Naive thymus-derived CD8-positive, alpha-beta T cell (primary cell): Measurements from ENCODE around the gene SPIB. TPM values are rescaled to one million over a fixed set of nuclear protein-coding genes. Genes with fewer than 3 reads are reported as not detected.

Experiments
- ATAC-seq, 2 donors: fragments of 150-1000 bp; cut with Tn5 transposase in 1 of 2; sonication (Bioruptor Pico), chemical (Tn5 transposase) in 1 of 2; 1 replicate in 1 of 2; 2 replicates in 1 of 2; pipeline ENCODE4 v1.10.0; 2021; ENCODE audit warnings: mild to moderate bottlenecking in 2 of 2, moderate library complexity in 2 of 2
- POLR2A ChIA-PET: fragments of 350-600 bp; sonication (Branson Sonifier 250); formaldehyde crosslinking; loops from one replicate; lab custom pipeline; 2021; ENCODE audit warnings: antibody characterized with exemption; lab: Charles Lee
- DNase-seq, 10 donors: peaks; one replicate each; pipeline versions ENCODE4 v3.0.0 to v3.0.0-alpha.2; 2020 to 2022
- H3K27ac Mint-ChIP-seq, 10 donors: one replicate each; pipeline ENCODE4 v1.8.0; 2020 to 2022; ENCODE audit warnings: mild to moderate bottlenecking in 10 of 10, mixed read lengths in 10 of 10, moderate library complexity in 4 of 10, inconsistent platforms in 1 of 10
- H3K27me3 Mint-ChIP-seq, 5 donors: one replicate each; pipeline ENCODE4 v1.8.0; 2021 to 2022; ENCODE audit warnings: mixed read lengths in 5 of 5
- H3K36me3 Mint-ChIP-seq, 3 donors: one replicate each; pipeline ENCODE4 v1.8.0; 2020 to 2022; ENCODE audit warnings: mixed read lengths in 3 of 3, mild to moderate bottlenecking in 2 of 3, inconsistent platforms in 1 of 3
- H3K4me1 Mint-ChIP-seq, 4 donors: one replicate each; pipeline ENCODE4 v1.8.0; 2021 to 2022; ENCODE audit warnings: mixed read lengths in 4 of 4
- H3K4me3 Mint-ChIP-seq, 10 donors: one replicate each; pipeline ENCODE4 v1.8.0; 2020 to 2022; ENCODE audit warnings: mild to moderate bottlenecking in 10 of 10, mixed read lengths in 10 of 10, moderate library complexity in 6 of 10, inconsistent platforms in 1 of 10
- H3K9me3 Mint-ChIP-seq, 9 donors: one replicate each; pipeline ENCODE4 v1.8.0; 2020 to 2022; ENCODE audit warnings: mixed read lengths in 9 of 9, mild to moderate bottlenecking in 3 of 9, inconsistent platforms in 1 of 9, moderate library complexity in 1 of 9
- polyA plus RNA-seq, 3 donors: library from polyadenylated mRNA; unstranded; fragments of 300-500 nt; fragmentation: Illumina TruSeq; gene quantifications; one replicate each; pipeline ENCODE4 v1.2.3, GENCODE V29; 2021
- total RNA-seq, 8 experiments: library from RNA in 2 of 8; stranded (reverse) in 2 of 8; gene quantifications; one replicate each; pipeline ENCODE4 v1.2.3 and lab custom pipeline; 2021 to 2026

Gene SPIB
- total and polyA plus RNA-seq, 5 experiments from 2014 or later, result 0.10 to 5.6 (median 2.4) TPM; not detected in 1

- H3K4me1 Mint-ChIP-seq, result peaks cover 6 to 29% (median 14%) of the 10 kb centered on the region in 4 donors
- H3K27me3 Mint-ChIP-seq, result peaks cover 17 to 52% (median 23%) of the 10 kb centered on the region in 5 donors
- DNase-seq, result no peak
- ATAC-seq, result no peak
- H3K27ac Mint-ChIP-seq, result no peak overlapping the region
- H3K4me3 Mint-ChIP-seq, result no peak overlapping the region
- POLR2A ChIA-PET, result no interaction called here
- H3K9me3 Mint-ChIP-seq, result peaks cover 0 to 3% (median 0%) of the 10 kb centered on the region in 9 donors
- H3K36me3 Mint-ChIP-seq, result peaks cover 0 to 4% (median 0%) of the 10 kb centered on the region in 3 donors
These were observed 4.8 kb downstream of the SPIB start for GRCh38 chr19:50423279-50424113.

- Mint-ChIP-seq H3K27ac (no peak overlapping the region), H3K9me3 (peaks cover 0 to 3% (median 0%) of the 10 kb centered on the region in 9 donors), H3K36me3 (no peaks in the 10 kb centered on the region), H3K27me3 (peaks cover 6 to 40% (median 14%) of the 10 kb centered on the region in 5 donors), H3K4me3 (no peak overlapping the region), H3K4me1 (peaks cover under 1 to 28% (median 3%) of the 10 kb centered on the region in 4 donors)
- ATAC-seq, result no peak
- DNase-seq, result no peak
- POLR2A ChIA-PET, result no interaction called here
These were observed 6.8 kb downstream of the SPIB start for GRCh38 chr19:50425581-50425980.

GRCh38 chr19:50427318-50427925, 8.7 kb downstream of the SPIB start:
- POLR2A ChIA-PET, result no interaction called here
- Mint-ChIP-seq H3K4me3 (peak overlapping the region in 9 of 10 donors; percentile 24 to 71 (median 60)), H3K36me3 (no peaks in the 10 kb centered on the region)

GRCh38 chr19:50427997-50428425, 9.3 kb downstream of the SPIB start:
- POLR2A ChIA-PET, result no interaction called here
- DNase-seq (peak in 9 of 10 donors; percentile 4 to 70 (median 45)), ATAC-seq (peak; percentile 19 to 50)
- Mint-ChIP-seq H3K36me3 (no peaks in the 10 kb centered on the region), H3K27me3 (peaks cover 0 to 26% (median 8%) of the 10 kb centered on the region in 5 donors), H3K9me3 (no peaks in the 10 kb centered on the region), H3K27ac (peak overlapping the region in 3 of 10 donors; percentile 35 to 59 (median 37)), H3K4me1 (peaks cover 8 to 35% (median 14%) of the 10 kb centered on the region in 4 donors), H3K4me3 (peak overlapping the region in 8 of 10 donors; percentile 39 to 71 (median 60))

More at GRCh38 chr19:50427318-50427925, 8.7 kb downstream of the SPIB start:
- ATAC-seq, result no peak
- DNase-seq, result no peak
- Mint-ChIP-seq H3K9me3 (no peaks in the 10 kb centered on the region), H3K4me1 (peaks cover 8 to 33% (median 13%) of the 10 kb centered on the region in 4 donors), H3K27ac (peak overlapping the region in 1 of 10 donors; percentile 59), H3K27me3 (peaks cover 0 to 25% (median 6%) of the 10 kb centered on the region in 5 donors)

GRCh38 chr19:50428772-50429463, 10.2 kb downstream of the SPIB start:
- no peak for ATAC-seq
- no peak for DNase-seq
- POLR2A ChIA-PET, result no interaction called here
- Mint-ChIP-seq H3K9me3 (no peaks in the 10 kb centered on the region), H3K27me3 (peaks cover 0 to 25% (median 11%) of the 10 kb centered on the region in 5 donors), H3K4me1 (peaks cover 8 to 38% (median 14%) of the 10 kb centered on the region in 4 donors), H3K36me3 (no peaks in the 10 kb centered on the region), H3K4me3 (peak overlapping the region in 9 of 10 donors; percentile 2 to 78 (median 54)), H3K27ac (peak overlapping the region in 4 of 10 donors; percentile 4 to 64 (median 60))

- peaks cover 3 to 24% (median 11%) of the 10 kb centered on the region in 5 donors for H3K27me3 Mint-ChIP-seq
- DNase-seq (no peak), ATAC-seq (no peak)
- POLR2A ChIA-PET, result no interaction called here
- peak overlapping the region in 8 of 10 donors; percentile 25 to 92 (median 80) for H3K27ac Mint-ChIP-seq
- no peaks in the 10 kb centered on the region for H3K36me3 Mint-ChIP-seq
- H3K9me3 Mint-ChIP-seq, result no peaks in the 10 kb centered on the region
- H3K4me1 Mint-ChIP-seq, result peaks cover 8 to 44% (median 14%) of the 10 kb centered on the region in 4 donors
- H3K4me3 Mint-ChIP-seq, result peak overlapping the region; percentile 85 to 95 (median 93)
These were observed 12.2 kb downstream of the SPIB start for GRCh38 chr19:50430888-50431342.

- peak overlapping the region; percentile 85 to 95 (median 93) for H3K4me3 Mint-ChIP-seq
- peaks cover 3 to 24% (median 11%) of the 10 kb centered on the region in 5 donors for H3K27me3 Mint-ChIP-seq
- H3K36me3 Mint-ChIP-seq, result no peaks in the 10 kb centered on the region
- H3K9me3 Mint-ChIP-seq, result no peaks in the 10 kb centered on the region
- H3K4me1 Mint-ChIP-seq, result peaks cover 8 to 44% (median 14%) of the 10 kb centered on the region in 4 donors
- POLR2A ChIA-PET, result interaction anchor here (0.6 kb wide), 1 partner anchor 504 kb away, joined by 3 read pairs; no protein-coding TSS in a partner anchor
- DNase-seq (peak; percentile 78 to 97 (median 88)), ATAC-seq (peak; percentile 92 to 93)
- peak overlapping the region; percentile 66 to 94 (median 90) for H3K27ac Mint-ChIP-seq
These were observed 12.8 kb downstream of the SPIB start for GRCh38 chr19:50431343-50432220.

- no peak for ATAC-seq
- H3K4me1 Mint-ChIP-seq, result peaks cover 8 to 46% (median 14%) of the 10 kb centered on the region in 4 donors
- H3K27me3 Mint-ChIP-seq, result peaks cover 3 to 23% (median 11%) of the 10 kb centered on the region in 5 donors
- POLR2A ChIA-PET, result interaction anchor here (0.6 kb wide), 2 partner anchors 44 to 504 kb away, joined by 3 read pairs; no protein-coding TSS in a partner anchor
- no peaks in the 10 kb centered on the region for H3K36me3 Mint-ChIP-seq
- H3K27ac Mint-ChIP-seq, result peak within 1 kb of the TSS; percentile 4 to 94 (median 90)
- DNase-seq, result peak in 1 of 10 donors; percentile 7
- peak within 1 kb of the TSS; percentile 85 to 95 (median 93) for H3K4me3 Mint-ChIP-seq
- no peaks in the 10 kb centered on the region for H3K9me3 Mint-ChIP-seq
These were observed 13.7 kb downstream of the SPIB start, which contains the start of gene MYBPC2 for GRCh38 chr19:50432221-50433028. TSS of gene MYBPC2 (plus strand) at chr19:50432892. CDS start at chr19:50432954, 62 bp downstream.

GRCh38 chr19:50433201-50434180, 14.8 kb downstream of the SPIB start:
- ATAC-seq (no peak), DNase-seq (no peak)
- POLR2A ChIA-PET, result no interaction called here
- Mint-ChIP-seq H3K9me3 (no peaks in the 10 kb centered on the region), H3K4me1 (peaks cover 8 to 40% (median 14%) of the 10 kb centered on the region in 4 donors), H3K36me3 (no peaks in the 10 kb centered on the region), H3K4me3 (peak overlapping the region; percentile 48 to 89 (median 76)), H3K27ac (peak overlapping the region in 4 of 10 donors; percentile 13 to 64 (median 38)), H3K27me3 (peaks cover 6 to 24% (median 11%) of the 10 kb centered on the region in 5 donors)

GRCh38 chr19:50434525-50434924, 15.8 kb downstream of the SPIB start:
- ATAC-seq (no peak), DNase-seq (no peak)
- Mint-ChIP-seq H3K27me3 (peaks cover 6 to 20% (median 9%) of the 10 kb centered on the region in 5 donors), H3K36me3 (no peaks in the 10 kb centered on the region), H3K4me1 (peaks cover 4 to 35% (median 12%) of the 10 kb centered on the region in 4 donors), H3K4me3 (peak overlapping the region in 4 of 10 donors; percentile 12 to 62 (median 32)), H3K9me3 (no peaks in the 10 kb centered on the region), H3K27ac (no peak overlapping the region)
- POLR2A ChIA-PET, result no interaction called here
